ENCODE results near the gene RAP2B.

RAP2B gene

GRCh38 chr3:153160451-153161137 lies 1.4 kb upstream of the RAP2B start:
- peak; percentile 78 for DNase-seq (ENCODE audit: low spot score)

GRCh38 chr3:153161138-153161713 lies 800 bp upstream of the RAP2B start:
- DNase-seq (ENCODE audit: low spot score), result peak; percentile 95

DNA sequence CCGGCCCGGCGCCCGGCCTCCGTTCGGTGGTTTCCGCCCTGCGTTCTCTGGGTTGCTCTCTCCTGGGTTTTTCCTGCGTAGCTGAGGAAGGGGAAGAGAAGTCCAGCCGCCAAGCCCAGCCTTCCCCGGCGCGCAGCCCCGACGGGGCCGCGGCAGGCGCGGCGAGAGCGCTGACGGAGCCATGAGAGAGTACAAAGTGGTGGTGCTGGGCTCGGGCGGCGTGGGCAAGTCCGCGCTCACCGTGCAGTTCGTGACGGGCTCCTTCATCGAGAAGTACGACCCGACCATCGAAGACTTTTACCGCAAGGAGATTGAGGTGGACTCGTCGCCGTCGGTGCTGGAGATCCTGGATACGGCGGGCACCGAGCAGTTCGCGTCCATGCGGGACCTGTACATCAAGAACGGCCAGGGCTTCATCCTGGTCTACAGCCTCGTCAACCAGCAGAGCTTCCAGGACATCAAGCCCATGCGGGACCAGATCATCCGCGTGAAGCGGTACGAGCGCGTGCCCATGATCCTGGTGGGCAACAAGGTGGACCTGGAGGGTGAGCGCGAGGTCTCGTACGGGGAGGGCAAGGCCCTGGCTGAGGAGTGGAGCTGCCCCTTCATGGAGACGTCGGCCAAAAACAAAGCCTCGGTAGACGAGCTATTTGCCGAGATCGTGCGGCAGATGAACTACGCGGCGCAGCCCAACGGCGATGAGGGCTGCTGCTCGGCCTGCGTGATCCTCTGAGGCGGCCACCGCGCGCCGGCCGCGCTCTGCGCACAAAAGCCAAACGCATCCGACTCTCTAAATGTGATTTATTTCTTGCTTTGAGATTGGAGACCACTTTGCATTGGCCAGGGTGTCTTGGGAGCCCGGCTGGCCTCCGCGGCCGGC lies 727 bp downstream of the RAP2B start:
- peak; percentile 34 for DNase-seq (ENCODE audit: low spot score)

GRCh38 chr3:153163393-153163724 lies 1.3 kb downstream of the RAP2B start:
- no peak for DNase-seq (ENCODE audit: low spot score)

DNA sequence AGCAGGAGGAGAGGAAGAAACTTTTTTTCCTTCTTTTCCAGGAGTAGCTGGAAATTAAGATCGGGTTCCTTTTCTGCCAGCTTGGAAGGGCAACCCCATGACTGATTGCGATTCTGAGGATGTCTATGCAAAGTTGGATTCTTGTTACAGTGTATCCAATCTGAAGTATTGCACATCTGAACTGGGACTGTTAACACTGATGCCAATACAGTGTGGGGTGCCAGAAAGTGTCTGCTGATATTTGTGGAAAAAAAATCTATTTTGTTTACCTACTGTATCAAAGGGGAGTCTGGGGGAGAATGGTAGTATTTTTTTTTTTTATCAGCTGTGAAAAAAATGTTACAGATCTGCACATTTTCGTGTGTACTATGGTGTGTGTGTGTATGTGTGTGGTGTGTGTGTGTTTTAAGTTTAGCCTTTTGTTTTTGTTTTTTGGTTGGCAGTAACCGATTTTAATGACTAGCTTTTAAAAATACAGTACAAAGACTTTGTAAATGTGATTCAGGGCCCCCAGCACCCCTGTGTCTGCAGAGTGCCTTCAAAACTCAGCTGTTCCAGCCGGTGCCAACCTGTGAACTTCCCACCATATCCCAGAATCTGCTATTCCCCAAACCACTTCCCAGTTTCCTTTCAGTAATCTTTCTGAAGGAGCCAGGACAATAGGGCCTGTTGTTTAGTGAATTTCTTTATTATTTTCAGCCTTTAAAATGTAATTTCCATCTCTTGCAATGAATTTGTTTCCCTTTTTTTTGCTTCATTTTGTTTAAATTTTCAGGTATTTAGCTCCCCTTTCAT lies 1.9 kb downstream of the RAP2B start:
- no peak for DNase-seq (ENCODE audit: low spot score)

DNA sequence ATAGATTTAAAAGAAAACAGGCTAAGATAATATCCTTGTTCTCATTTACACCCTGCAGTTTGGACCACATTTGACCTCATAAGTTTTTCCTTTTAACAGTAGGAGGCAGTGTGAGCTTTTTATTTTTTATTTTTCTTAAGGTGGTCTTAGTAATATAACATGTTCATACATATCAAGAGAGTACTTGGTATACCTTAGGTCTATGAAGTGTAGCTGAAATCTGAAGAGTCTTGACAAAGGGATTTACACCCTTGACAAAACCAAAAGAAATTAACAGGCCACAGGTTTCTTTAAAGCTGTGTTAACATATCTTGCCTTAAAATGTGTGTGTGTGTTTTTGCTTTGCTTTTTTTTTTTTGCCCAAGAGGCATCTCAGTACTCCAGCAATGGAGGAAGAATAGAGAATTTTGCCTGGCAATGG lies 3.2 kb downstream of the RAP2B start:
- no peak for DNase-seq (ENCODE audit: low spot score)

- no peak for DNase-seq (ENCODE audit: low spot score)
Measured at GRCh38 chr3:153166206-153166605, 4.2 kb downstream of the RAP2B start.

GRCh38 chr3:153166796-153167195 lies 4.8 kb downstream of the RAP2B start:
- DNase-seq (ENCODE audit: low spot score), result no peak

DNA sequence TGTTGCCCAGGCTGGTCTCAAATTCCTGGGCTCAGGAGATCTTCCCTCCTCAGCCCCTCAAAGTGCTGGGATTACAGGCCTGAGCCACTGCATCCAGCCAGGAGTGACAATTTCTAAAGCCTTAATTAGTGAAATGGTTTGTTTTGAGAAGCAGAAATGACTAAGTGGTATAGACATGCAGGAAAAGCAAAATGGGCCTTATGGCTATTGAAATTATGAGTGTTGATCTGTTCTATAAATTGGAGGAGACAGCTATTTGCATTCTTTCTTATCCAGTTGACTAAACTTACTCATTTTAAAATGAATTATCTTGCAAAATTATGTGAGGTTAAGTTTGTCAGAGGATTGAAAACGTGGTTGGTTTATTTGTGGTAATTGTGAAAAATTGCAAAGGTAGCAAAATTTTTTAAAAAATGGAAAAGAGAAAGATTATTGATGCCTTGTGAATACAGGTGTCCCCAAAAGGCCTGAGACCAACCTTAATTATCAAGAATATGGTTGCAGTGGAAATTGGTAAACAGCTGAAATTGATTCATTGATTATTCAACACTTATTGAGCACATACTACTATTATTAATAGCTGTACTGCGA lies 7.9 kb downstream of the RAP2B start:
- DNase-seq (ENCODE audit: low spot score), result no peak

DNA sequence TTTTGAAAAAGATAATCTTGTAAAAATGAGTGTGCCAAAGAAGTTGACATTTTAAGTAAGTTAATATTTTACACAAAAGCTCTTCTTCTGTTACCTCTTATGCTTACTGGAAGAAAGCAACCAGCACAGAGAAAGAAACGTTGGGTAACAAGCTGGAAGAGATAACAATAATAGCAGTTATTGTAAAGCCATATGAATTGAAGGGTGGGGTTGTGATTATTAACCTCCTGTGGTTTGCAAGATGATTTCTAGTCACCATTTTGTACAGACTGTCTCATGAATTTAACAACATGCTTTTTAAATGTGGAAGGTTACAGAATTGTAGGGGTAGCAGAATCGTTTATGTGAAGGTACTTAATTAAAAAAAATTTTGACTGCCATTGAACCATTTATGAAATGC lies 9.2 kb downstream of the RAP2B start:
- no peak for DNase-seq (ENCODE audit: low spot score)

DNA sequence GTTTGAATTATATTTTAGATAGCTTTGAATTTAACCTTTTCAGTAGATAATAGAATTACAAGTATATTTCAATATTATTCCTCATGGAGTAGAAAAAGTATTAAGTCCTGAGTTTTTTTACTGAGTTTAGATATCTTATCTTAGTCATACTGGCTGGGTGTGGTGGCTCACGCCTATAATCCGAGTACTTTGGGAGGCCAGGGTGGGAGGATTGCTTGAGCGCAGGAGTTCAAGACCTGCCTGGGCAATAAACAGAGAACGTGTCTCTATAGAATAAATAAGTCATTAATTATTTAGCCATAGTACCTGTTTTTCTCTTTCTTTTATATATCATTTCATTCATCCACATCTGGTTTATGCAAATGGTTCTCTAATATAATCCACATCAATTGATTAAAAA lies 9.9 kb downstream of the RAP2B start:
- DNase-seq (ENCODE audit: low spot score), result no peak

GRCh38 chr3:153172796-153173757 lies 11.1 kb downstream of the RAP2B start:
- no peak for DNase-seq (ENCODE audit: low spot score)

DNA sequence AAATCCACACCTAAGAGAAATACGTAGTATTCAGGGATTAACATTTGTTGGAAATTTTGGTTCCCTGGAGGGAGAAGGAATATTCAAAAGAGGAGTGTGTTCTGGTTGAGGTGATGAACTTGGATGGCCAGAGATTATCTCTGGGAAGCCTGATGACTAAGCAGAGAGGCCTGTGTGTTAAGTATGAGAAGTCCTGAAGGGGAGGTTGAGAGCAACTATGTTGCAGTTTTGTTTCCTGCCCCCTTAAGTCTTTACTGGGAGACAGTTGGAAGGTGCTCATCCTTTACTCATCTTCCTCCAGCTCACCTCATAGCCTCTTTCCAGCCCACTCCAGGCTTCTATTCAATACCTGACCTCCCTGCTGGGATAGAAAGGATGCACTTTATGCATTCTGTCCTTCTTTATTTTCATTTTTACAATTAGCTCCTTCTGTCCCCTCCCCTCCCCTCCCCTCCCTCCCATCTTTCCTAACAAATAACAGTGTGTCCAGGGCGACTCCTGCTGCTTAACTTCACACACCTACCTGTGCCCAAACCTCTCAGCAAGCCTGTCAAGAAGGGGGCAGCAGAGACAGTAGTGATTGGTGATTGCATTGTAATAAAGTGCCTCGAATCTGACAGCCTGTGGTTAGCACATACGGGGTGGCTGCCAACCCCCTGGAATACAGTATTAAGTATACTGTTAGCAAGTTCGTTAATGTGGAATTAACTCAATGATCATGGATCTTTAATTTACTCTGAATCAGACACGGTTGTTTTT lies 11.9 kb downstream of the RAP2B start:
- DNase-seq (ENCODE audit: low spot score), result no peak

DNA sequence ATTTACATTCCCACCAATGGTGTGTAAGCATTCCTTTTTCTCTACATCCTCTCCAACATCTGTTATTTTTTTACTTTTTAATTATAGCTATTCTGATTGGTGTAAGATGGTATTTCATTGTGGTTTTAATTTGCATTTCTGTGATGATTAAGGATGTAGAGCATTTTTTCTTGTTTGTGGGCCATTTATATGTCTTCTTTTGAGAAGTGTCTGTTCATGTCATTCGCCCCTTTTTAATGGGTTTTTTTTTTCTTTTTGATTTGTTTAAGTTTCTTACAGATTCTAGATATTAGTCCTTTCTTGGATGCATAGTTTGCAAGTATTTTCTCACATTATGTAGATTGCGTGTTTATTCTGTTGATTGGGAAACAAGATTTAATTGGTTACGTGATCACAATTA lies 14.2 kb downstream of the RAP2B start:
- DNase-seq (ENCODE audit: low spot score), result no peak

GRCh38 chr3:153180860-153181372 lies 18.9 kb downstream of the RAP2B start:
- DNase-seq (ENCODE audit: low spot score), result no peak

DNA sequence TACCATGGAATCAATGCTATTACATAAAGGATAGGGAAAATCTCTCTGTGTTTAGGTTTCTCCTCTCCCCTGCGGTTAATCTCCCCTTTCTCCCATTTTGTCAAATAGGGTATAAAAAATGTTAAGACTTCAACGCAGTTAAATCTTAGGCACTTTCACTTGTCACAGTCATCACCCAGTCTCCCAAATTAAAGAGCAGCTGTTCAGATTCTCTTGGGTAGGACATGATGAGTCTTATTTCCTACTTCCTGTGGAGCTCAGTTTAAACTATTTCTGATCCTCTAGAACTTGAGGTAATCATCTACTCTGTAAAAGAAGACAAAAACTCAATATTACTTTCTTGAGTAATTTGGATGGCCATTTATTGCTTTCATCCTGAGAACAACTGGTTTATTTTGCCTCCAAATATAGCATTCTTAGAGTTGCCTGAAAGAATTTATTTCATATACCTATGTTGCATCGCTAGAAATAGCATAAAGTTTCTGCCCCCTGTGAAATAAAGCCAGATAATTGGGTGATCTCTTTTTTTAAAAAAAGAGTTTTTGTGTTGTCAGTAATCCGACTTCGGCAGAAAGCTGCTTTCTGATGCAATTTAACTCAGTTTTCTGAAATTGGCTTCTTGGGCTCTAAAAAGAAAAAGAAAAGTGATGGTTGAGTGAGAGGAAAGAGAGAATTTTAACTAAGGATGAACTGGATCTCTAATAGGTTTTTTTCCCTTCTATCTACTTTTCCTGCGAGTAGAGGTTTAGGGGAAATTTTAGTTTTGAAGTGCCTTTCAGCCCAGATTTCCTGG lies 20.7 kb downstream of the RAP2B start:
- no peak for DNase-seq (ENCODE audit: low spot score)

GRCh38 chr3:153190923-153191322 lies 28.9 kb downstream of the RAP2B start:
- DNase-seq (ENCODE audit: low spot score), result no peak

- no peak for DNase-seq (ENCODE audit: low spot score)
Measured at GRCh38 chr3:153192327-153192726, 30.3 kb downstream of the RAP2B start.
